ENCODE measurements around the gene ZNF521. TPM values are rescaled to one million over a fixed set of nuclear protein-coding genes. Genes with fewer than 3 reads are reported as not detected.

Gene ZNF521
- total RNA-seq, 1 donor from 2014 or later = 41.6 TPM

- TF ChIP-seq CTCF (IDR thresholded peaks at IDR 0.05) = no peak
- Histone ChIP-seq H3K27me3 (no peaks in the 10 kb centered on the region), H3K4me1 (no peaks in the 10 kb centered on the region), H3K9me3 (no peaks in the 10 kb centered on the region), H3K4me3 (no peak overlapping the region), H3K36me3 (no peaks in the 10 kb centered on the region), H3K27ac (no peak overlapping the region)
- intact Hi-C loops (cut with DNase I) = no loop called here
- DNase-seq (ENCODE audit: low spot score in 2 of 2) = no peak
These were observed 322.2 kb downstream of the ZNF521 start for GRCh38 chr18:25029802-25030201.

GRCh38 chr18:25019931-25020330 lies 332.0 kb downstream of the ZNF521 start:
- Histone ChIP-seq H3K4me3 (no peak overlapping the region), H3K27me3 (no peaks in the 10 kb centered on the region), H3K9me3 (no peaks in the 10 kb centered on the region), H3K27ac (no peak overlapping the region), H3K36me3 (no peaks in the 10 kb centered on the region), H3K4me1 (no peaks in the 10 kb centered on the region)
- no peak for DNase-seq (ENCODE audit: low spot score in 2 of 2)
- TF ChIP-seq CTCF (IDR thresholded peaks at IDR 0.05) = no peak
- intact Hi-C loops (cut with DNase I) = no loop called here

GRCh38 chr18:25019086-25019860 lies 332.7 kb downstream of the ZNF521 start:
- no peak overlapping the region for H3K27ac ChIP-seq
- TF ChIP-seq CTCF (IDR thresholded peaks at IDR 0.05) = no peak
- H3K4me3 ChIP-seq = no peak overlapping the region
- intact Hi-C loops (cut with DNase I) = no loop called here
- no peaks in the 10 kb centered on the region for H3K27me3 ChIP-seq
- DNase-seq (ENCODE audit: low spot score in 2 of 2) = no peak
- H3K4me1 ChIP-seq = no peaks in the 10 kb centered on the region
- H3K9me3 ChIP-seq = no peaks in the 10 kb centered on the region
- H3K36me3 ChIP-seq = no peaks in the 10 kb centered on the region

- H3K27me3 ChIP-seq = no peaks in the 10 kb centered on the region
- TF ChIP-seq CTCF (IDR thresholded peaks at IDR 0.05) = no peak
- no peaks in the 10 kb centered on the region for H3K36me3 ChIP-seq
- intact Hi-C loops (cut with DNase I) = no loop called here
- H3K9me3 ChIP-seq = no peaks in the 10 kb centered on the region
- no peak for DNase-seq (ENCODE audit: low spot score in 2 of 2)
- H3K4me1 ChIP-seq = no peaks in the 10 kb centered on the region
- no peak overlapping the region for H3K4me3 ChIP-seq
- no peak overlapping the region for H3K27ac ChIP-seq
These were observed 335.3 kb downstream of the ZNF521 start for GRCh38 chr18:25016666-25017065.

GRCh38 chr18:25016181-25016580 lies 335.8 kb downstream of the ZNF521 start:
- Histone ChIP-seq H3K27ac (no peak overlapping the region), H3K36me3 (no peaks in the 10 kb centered on the region), H3K4me3 (no peak overlapping the region), H3K4me1 (no peaks in the 10 kb centered on the region), H3K9me3 (no peaks in the 10 kb centered on the region), H3K27me3 (no peaks in the 10 kb centered on the region)
- intact Hi-C loops (cut with DNase I) = no loop called here
- no peak for TF ChIP-seq CTCF (IDR thresholded peaks at IDR 0.05)
- DNase-seq (ENCODE audit: low spot score in 2 of 2) = no peak
